SK-N-MC (cell line): ENCODE data around the gene LCN10.

Experiments used
- EZH2 ChIP-seq: fragments of 200-600 bp; sonication (generic); IDR thresholded peaks from one replicate; pipeline ENCODE4 v1.6.1; 2017; ENCODE audit warnings: antibody characterized with exemption
- POLR2AphosphoS5 ChIP-seq: IDR thresholded peaks from 2 replicates; pipeline ENCODE4 v1.6.1; 2012; ENCODE audit warnings: mild to moderate bottlenecking, low read depth, low read length, borderline replicate concordance

DNA sequence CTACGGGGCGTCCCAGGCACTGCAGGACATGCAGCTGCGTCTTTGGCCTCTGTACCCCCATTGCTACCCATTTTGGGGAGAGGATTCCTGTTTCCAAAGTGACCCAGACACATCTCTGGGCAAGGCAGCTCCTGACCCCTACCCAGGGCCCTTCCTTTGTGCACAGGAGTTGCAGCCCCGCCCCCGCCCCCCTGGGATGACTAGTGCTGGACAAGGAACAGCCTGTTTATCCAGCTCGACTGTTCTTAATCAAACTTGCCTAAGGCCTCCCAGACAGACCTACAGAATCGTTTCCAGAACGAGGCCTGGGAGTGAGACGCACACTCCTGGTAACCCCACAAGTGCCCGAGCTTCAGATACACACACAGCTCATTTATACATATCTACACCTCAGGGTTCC is 17.1 kb downstream of the LCN10 start:
- TF ChIP-seq EZH2 = no peak
- TF ChIP-seq POLR2AphosphoS5 = no peak
